GM06990 (cell line): ENCODE data around the gene GP1BB.

Experiments used
- DNase-seq: peaks from one replicate; pipeline ENCODE4 v3.0.0-alpha.2; 2011; ENCODE audit not compliant: insufficient read length; ENCODE audit errors: extremely low read depth
- H3K27me3 ChIP-seq: replicated peaks from 2 replicates; pipeline ENCODE4 v1.6.0; 2011; ENCODE audit warnings: low read length; ENCODE audit not compliant: control insufficient read depth, insufficient read depth
- H3K36me3 ChIP-seq: 2 replicates; pipeline ENCODE4 v1.5.1; 2011; ENCODE audit warnings: low read length; ENCODE audit not compliant: control insufficient read depth, insufficient read depth
- H3K4me3 ChIP-seq: replicated peaks from 2 replicates; pipeline ENCODE4 v1.5.1; 2011; ENCODE audit warnings: low read depth, mild to moderate bottlenecking, control low read depth, low read length
- TF ChIP-seq, protein P1 (sequence below): IDR thresholded peaks from 2 replicates; pipeline ENCODE4 v1.5.1; 2011; ENCODE audit warnings: low read length, control low read depth, mild to moderate bottlenecking, inconsistent platforms; ENCODE audit not compliant: insufficient read depth, poor library complexity, severe bottlenecking

The GP1BB gene

DNA sequence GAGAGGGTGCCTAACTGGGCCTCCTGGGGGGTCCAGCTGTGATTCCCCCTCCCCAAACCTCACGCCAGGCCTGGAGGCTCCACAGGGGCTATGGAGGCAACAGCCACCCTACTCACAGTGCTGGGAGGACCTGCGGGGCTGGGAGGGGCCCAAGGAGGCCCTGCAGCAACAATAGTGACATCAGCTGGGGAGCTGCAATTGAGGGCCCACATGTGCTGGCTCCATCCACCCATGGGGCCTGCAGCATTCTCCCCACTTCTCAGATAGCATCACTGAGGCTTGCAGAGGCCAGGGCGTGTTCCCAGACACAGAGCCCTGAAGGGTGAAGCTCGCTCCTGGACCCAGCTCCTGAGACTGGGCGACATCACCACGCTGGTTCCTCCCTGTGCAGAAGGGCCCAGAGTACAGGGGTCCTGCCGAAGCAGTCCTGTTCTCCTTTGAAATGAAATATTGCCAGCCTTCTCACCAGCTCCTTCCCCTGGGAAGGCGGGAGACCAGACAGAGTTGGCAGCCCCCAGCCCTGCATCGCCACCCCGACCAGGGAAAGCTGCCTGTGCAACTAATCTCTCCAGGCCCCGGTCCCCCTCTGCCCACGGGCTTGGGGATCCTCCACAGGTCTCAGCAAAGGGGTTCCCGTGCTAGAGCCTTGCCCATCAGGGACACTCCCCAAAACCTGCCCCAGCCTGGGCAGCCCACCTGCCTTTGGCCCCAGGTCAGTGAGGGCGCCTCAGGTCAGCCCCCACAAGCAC lies 28.3 kb downstream of the GP1BB start:
- Histone ChIP-seq H3K27me3 (peaks cover 4% of the 10 kb centered on the region), H3K36me3 (no peaks in the 10 kb centered on the region), H3K4me3 (no peak overlapping the region)
- DNase-seq = no peak
- TF ChIP-seq, protein P1, sequence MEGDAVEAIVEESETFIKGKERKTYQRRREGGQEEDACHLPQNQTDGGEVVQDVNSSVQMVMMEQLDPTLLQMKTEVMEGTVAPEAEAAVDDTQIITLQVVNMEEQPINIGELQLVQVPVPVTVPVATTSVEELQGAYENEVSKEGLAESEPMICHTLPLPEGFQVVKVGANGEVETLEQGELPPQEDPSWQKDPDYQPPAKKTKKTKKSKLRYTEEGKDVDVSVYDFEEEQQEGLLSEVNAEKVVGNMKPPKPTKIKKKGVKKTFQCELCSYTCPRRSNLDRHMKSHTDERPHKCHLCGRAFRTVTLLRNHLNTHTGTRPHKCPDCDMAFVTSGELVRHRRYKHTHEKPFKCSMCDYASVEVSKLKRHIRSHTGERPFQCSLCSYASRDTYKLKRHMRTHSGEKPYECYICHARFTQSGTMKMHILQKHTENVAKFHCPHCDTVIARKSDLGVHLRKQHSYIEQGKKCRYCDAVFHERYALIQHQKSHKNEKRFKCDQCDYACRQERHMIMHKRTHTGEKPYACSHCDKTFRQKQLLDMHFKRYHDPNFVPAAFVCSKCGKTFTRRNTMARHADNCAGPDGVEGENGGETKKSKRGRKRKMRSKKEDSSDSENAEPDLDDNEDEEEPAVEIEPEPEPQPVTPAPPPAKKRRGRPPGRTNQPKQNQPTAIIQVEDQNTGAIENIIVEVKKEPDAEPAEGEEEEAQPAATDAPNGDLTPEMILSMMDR = no peak

DNA sequence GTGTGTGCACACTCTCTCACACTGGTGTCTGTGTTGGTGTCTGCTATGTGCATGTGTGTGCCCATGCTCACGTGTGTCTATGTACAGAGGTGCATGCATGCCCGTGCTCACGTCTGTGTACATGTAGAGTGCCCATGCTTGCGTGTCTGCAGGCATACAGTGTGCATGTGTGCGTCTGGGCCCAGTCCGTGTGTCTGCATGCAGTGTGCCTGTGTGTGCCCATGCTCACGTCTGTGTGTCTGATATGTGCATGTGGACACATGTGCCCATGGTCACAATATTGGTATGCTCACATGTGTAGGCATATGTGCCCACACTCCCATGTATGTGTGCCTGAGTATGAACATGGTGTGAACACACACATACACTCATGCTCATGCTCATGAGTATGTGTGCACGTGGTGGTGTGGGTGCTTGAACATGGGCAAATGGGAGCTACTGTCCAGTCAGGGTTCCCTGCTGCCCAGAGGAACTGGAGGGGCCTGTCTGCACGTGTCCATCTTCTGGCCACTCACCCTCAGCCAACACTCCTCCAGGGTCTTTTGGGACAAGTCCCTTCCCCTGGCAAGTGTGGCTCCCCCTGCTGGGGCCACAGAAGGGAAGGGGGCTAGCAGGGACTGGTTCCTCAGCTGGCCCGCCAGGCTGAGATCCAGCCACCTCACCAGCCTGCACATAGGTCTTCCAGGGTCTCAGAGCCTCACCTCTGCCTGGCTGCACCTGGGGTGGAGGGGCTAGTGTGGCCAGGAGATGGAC lies 29.9 kb downstream of the GP1BB start:
- Histone ChIP-seq H3K27me3 (peaks cover 4% of the 10 kb centered on the region), H3K4me3 (no peak overlapping the region), H3K36me3 (no peaks in the 10 kb centered on the region)
- no peak for DNase-seq
- TF ChIP-seq, protein P1 = peak; percentile 25

DNA sequence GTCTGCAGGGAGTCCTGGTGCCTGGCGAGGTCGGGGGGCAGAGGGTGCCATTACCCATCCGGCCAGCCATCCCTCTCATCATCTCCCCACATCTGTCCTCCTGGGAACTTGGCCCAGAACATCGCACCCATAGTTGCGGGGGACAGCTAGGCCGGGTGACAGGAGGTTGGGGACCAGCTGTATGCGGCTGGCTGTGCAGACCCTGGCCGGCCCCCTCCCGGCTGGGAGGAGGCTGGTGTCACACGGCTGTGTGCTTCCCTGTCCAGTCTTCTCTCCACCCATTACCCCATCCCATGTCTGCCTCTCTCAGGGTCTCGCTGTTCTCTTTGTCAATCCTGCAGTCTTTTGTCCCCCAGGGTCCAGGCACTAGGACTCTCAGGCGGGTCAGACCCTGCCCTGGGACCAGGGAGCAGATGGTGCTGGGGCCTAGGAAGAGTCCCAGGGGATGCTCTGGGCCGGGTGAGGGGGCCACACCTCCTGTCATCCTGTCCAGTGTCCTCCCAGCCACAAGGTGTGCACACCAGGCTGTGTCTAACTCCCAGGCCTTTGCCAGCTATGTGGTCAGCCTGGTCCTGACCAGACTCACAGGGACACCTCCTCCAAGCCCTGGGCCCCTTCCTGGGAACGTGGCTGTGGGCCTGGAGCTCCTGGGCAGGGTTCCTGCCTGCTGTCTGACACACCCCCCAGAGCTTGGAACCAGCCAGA lies 30.8 kb downstream of the GP1BB start:
- Histone ChIP-seq H3K4me3 (no peak overlapping the region), H3K36me3 (no peaks in the 10 kb centered on the region), H3K27me3 (peaks cover 4% of the 10 kb centered on the region)
- TF ChIP-seq, protein P1 = no peak
- no peak for DNase-seq

DNA sequence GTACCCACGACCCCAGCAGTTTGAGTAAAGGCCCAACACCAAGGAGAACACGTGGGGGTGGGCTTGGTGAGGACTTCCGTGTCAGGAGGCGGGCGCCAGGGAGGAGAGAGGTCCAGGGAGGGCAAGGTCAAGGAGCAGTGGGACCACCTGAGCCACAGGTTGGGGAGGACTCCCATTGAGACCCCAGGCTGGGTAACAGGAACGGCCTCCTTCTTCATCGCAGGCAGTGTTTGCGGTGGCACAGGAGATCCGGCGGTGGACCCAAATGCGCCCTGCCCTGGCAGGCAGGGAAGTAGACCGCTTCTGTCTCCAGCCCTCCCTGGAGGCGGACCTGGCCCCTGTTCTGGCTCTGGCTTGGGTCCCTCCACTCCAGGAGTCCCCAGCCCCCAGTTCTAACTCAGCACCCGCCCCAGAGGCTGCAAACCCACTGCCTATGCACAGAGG lies 31.4 kb downstream of the GP1BB start:
- Histone ChIP-seq H3K4me3 (no peak overlapping the region), H3K27me3 (peaks cover 4% of the 10 kb centered on the region), H3K36me3 (no peaks in the 10 kb centered on the region)
- DNase-seq = no peak
- TF ChIP-seq, protein P1 = no peak

DNA sequence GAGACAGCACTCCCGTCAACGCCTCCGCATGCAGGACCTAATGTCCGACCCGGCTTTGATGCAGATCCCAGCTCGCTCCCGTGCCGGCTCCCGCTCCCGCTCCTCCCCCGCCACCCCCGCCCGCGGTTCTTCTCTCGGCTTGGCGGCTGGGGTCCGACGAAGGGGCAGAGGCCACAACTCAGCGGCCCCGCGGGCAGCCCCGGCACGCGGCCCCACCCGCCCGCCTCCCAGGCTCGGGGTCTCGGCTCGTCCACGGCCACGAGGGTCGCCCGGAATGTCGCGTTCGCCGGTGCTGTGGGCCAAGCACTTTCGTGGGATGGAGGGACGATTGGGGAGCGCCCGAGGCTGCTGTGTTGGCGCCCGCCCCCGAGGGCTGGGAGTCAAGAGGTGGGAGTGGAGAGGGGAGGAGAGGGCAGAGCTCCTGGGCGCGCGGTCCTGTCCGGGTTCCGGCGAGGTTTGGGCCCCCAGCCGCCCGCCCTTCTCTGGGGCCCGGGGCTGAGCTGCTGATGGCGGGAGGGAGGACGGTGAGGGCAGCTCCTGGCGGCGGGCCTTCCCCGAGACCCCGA lies 31.9 kb downstream of the GP1BB start:
- no peak overlapping the region for H3K4me3 ChIP-seq
- TF ChIP-seq, protein P1 = no peak
- peaks cover 4% of the 10 kb centered on the region for H3K27me3 ChIP-seq
- H3K36me3 ChIP-seq = no peaks in the 10 kb centered on the region
- DNase-seq = no peak
